HG02678 (cell line): ENCODE results near the gene PHEX.
A peak's percentile ranks its signal among the peaks of the same experiment; 100 is the strongest.

Experiments
- ATAC-seq: cut with Tn5 transposase; IDR thresholded peaks from one replicate; pipeline ENCODE4 v1.9.1; 2021; ENCODE audit warnings: mild to moderate bottlenecking, moderate library complexity; ENCODE audit not compliant: unreplicated experiment

PHEX gene

DNA sequence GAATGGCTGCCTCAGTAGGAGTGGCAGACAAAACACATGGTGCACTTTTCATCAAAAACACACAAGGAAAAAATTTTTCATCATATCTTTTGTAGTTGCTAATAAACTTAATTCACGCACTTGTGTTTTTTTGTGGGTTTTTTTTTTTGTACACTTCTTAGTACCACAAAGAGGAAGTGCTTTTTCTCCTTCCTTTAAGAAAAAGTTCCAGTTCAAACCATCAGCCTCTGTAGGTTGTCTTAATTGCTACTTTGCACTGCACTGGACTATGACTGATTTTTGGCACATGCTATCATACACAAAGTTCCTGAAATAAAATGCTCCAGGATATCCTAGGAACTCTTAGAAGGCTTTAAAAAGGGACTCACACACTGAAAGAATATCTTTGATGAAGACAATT lies at the start of gene PHEX:
TSS of gene PHEX (plus strand) at position 242 of the 400 bp plus-strand sequence. CDS start 681 bp downstream, outside the sequence.
- no peak for ATAC-seq

DNA sequence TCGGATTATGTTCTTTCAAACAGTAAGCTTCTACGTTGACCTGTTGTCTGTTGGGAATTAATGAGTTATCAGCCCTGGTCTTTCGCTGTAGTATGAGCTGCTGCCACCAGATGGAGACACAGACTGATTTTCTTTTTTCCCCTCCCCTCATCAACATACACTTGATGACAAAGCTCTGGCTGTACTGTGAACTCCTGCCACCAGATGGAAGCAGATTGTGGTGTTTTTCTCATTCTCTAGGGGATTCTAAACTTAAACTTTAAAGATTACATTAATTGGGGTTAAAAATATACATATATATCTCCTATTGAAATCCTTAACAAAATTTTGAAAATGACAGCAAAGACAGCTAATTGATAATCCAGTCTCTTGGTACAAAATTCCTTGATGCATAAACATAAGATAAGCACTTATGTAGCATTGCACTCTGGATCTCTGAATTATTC lies 46.8 kb upstream of the PHEX start:
- peak; percentile 76 for ATAC-seq

- no peak for ATAC-seq
These were observed 45.5 kb upstream of the PHEX start for GRCh38 chrX:21986596-21986995.

DNA sequence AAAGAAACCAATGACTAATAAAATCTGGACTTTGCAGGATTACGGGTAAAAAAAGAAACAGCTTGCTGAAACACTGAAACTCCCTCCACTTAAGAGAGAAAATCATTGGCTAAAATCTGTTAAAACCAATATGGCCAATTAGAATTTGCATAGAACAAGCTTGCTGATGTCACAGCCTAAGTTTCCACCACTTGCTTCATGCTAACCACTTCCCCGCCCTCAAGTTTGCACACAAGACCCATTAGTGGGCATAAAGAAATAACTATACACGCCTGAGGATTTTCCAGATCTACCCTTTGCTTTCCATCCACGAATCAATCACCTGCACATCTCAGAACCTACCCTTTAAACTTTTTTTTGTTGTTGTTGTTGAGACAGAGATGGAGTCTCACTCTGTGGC lies 42.7 kb upstream of the PHEX start:
- ATAC-seq: peak; percentile 39

DNA sequence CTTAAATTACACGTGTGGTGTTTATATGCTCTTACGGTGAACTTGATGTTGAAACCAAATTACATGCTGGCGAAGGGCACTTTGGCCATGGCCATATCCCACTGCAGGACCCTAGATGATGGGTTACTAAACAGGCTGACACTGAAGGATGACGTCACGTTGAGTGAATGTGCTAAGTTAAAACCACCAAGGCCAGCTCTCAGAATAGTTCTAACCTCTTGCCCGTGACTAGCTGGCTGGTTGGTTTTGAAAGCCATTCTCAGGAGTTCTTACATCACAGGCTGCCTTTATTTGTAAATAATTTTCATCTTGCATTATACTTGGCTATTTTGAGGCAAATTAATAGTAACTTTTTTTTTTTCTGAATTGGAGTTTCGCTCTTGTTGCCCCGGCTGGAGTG lies 41.3 kb upstream of the PHEX start:
- ATAC-seq: no peak

- ATAC-seq: no peak
These were observed 40.6 kb upstream of the PHEX start for GRCh38 chrX:21991504-21991903.

DNA sequence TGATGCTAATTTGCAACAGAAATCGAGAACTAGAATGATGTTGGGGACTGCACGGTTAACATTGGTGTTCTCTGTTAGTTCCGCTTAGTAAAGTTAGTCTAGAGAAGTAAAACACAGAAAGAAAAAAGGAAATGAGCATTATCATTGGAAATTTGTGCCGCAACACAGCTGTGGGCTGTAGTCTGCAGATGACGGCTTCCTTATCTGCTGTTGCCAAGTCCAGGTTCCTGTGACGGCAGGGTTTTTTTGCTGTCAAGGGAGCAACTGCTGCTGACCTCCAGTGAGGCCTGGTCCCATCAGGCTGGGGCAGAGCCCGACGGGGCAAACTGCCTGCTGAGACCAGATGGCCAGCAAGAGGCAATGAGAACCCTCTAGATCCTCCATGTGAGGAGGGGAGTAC lies 38.9 kb upstream of the PHEX start:
- ATAC-seq: peak; percentile 87

GRCh38 chrX:21996872-21997455 lies 35.2 kb upstream of the PHEX start:
- no peak for ATAC-seq

GRCh38 chrX:21998037-21998436 lies 34.1 kb upstream of the PHEX start:
- ATAC-seq: no peak

GRCh38 chrX:22004866-22005265 lies 27.3 kb upstream of the PHEX start:
- ATAC-seq: no peak

DNA sequence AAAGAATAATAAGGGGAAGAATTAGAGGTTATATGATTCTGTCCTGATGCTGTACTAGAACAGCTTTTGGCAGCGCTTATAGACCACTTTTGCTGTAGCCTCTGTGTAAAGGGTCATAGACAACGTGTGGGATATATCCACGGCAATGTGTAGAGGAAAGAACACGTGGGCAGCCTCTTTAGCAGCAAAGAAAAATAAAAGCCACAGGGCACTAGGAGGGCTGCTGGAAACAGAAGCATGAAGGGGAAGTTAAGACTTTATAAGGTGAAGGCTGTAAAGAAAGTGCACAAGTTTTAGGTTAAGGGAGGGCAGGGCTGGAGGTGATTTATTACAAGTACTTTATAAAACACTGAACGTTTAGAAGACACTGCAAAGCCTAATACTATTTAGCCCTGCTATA lies 20.1 kb upstream of the PHEX start:
- no peak for ATAC-seq

GRCh38 chrX:22012931-22013330 lies 19.2 kb upstream of the PHEX start:
- no peak for ATAC-seq

GRCh38 chrX:22015139-22015750 lies 16.9 kb upstream of the PHEX start:
- no peak for ATAC-seq

- no peak for ATAC-seq
These were observed 10.3 kb upstream of the PHEX start for GRCh38 chrX:22021751-22022324.

GRCh38 chrX:22024577-22024976 lies 7.5 kb upstream of the PHEX start:
- ATAC-seq: no peak

DNA sequence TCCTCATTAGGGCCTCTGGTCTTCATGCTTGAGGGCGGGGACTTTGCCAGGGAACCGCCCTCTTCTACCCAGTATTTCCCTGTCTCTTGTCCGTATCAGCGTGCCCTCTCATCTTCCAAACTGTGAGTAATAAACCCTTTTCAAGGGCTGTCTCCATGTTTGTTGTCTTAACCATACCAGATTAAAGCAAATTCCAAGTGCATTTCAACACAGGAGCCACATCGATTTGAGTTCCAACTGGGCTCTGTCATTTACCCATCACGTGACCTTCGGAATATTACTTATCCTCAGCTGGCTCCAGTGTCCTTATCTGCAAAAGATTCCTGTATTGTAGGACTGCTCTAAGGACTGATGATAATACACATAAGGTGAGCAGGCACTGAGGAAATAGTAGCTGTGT lies 6.4 kb upstream of the PHEX start:
- ATAC-seq: no peak

GRCh38 chrX:22026731-22027130 lies 5.4 kb upstream of the PHEX start:
- ATAC-seq: no peak

- no peak for ATAC-seq
These were observed 381 bp downstream of the PHEX start for GRCh38 chrX:22032506-22032905.

- no peak for ATAC-seq
These were observed 1.7 kb downstream of the PHEX start for GRCh38 chrX:22033818-22034217.

DNA sequence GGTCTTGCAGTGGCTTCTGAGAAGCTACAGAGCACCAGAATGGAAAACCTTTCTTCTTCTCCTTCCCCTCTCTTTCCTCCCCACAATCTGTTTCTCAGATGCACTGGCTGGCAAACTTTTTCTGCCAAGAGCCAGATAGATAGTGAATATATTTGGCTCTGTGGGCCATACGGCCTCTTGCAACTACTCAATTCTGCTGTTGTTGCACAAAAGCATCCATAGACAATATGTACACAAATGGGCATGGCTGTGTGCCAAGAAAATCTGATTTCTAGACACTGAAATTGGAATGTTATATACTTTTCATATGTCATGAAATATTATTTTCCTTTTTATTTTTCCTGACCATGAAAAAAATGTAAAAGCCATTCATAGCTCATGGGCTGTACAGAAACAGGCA lies 3.1 kb downstream of the PHEX start:
- ATAC-seq: no peak

- ATAC-seq: no peak
These were observed 5.1 kb downstream of the PHEX start for GRCh38 chrX:22037225-22037624.

- ATAC-seq: no peak
These were observed 5.9 kb downstream of the PHEX start for GRCh38 chrX:22037911-22038537.
